Omental fat pad (tissue), 4 donors: ENCODE measurements around the gene ABHD8. TPM values are rescaled to one million over a fixed set of nuclear protein-coding genes. Genes with fewer than 3 reads are reported as not detected.
"Not testable (repeated sequence)": the region's sequence is repeated elsewhere in the genome, so short reads cannot be mapped to it uniquely, and the experiment has no call there.

Source experiments
- ATAC-seq: fragments of 150-250 bp; one replicate; pipeline ENCODE4 v1.9.1; 2016; ENCODE audit warnings: mild to moderate bottlenecking, moderate library complexity; ENCODE audit not compliant: low FRiP score
- DNase-seq: peaks from one replicate; pipeline ENCODE4 v3.0.0-alpha.2; 2019; ENCODE audit warnings: low spot score
- CTCF ChIP-seq, 3 donors: fragments of 450-650 bp; IDR thresholded peaks; one replicate each; pipeline ENCODE4 v1.5.1; 2016 to 2017; ENCODE audit warnings: antibody characterized with exemption in 3 of 3, mild to moderate bottlenecking in 3 of 3, moderate library complexity in 2 of 3
- total RNA-seq, 4 donors: library from RNA; depleted of rRNA; stranded (reverse); fragments of >200 nt; gene quantifications; one replicate each; pipeline ENCODE4 v1.1.0, GENCODE V29; 2016

The ABHD8 gene
- total RNA-seq, 4 donors from 2014 or later, result 6.1 to 13.2 (median 11.1) TPM

- TF ChIP-seq CTCF (IDR thresholded peaks at IDR 0.05), result no peak
- DNase-seq, result no peak
- ATAC-seq, result no peak
These were observed 679 bp upstream of the ABHD8 start for GRCh38 chr19:17303940-17304267.

DNA sequence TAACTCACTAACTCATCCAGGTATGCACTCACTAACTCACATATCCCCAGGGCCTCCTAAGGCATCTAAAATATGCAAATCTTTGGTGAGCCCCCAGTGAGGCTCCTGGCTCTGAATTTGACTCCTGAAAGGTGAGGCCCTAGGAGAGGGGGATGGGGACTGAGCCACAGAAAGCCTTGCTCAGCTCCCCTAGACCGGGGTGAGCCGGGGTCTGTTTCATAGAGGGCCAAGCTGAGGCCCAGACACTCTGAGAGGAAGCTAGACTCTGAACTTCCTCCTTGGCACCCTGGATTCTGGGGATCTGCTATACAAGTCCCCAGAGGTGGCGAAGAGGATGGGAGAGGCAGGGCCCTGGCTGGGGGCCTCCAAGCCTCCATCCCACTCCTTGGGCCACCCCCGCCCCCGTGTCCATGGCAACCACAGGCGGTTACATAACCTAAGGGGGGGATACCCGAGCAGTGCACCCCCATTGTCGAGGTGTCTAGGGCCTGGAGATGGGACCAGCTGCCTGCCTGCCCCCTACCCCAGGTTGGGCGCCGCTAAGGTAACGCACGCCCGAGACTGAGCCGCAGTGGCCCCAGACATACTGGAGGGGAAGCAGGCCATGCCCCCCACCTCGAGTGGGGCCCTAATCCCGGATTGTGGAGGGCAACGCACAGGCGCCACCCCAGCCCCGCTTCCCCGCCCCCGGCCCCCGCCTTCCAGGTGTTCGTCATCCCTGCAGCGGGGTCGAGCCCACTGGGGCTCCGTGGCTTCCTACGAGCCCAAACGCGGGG lies 646 bp downstream of the ABHD8 start:
- no peak for ATAC-seq
- DNase-seq, result no peak
- no peak for TF ChIP-seq CTCF (IDR thresholded peaks at IDR 0.05)

GRCh38 chr19:17300992-17301619 lies 2.1 kb downstream of the ABHD8 start:
- DNase-seq, result no peak
- ATAC-seq, result no peak
- TF ChIP-seq CTCF (IDR thresholded peaks at IDR 0.05), result no peak

- no peak for TF ChIP-seq CTCF (IDR thresholded peaks at IDR 0.05)
- ATAC-seq (no peak), DNase-seq (no peak)
These were observed 6.2 kb downstream of the ABHD8 start for GRCh38 chr19:17296976-17297375.

DNA sequence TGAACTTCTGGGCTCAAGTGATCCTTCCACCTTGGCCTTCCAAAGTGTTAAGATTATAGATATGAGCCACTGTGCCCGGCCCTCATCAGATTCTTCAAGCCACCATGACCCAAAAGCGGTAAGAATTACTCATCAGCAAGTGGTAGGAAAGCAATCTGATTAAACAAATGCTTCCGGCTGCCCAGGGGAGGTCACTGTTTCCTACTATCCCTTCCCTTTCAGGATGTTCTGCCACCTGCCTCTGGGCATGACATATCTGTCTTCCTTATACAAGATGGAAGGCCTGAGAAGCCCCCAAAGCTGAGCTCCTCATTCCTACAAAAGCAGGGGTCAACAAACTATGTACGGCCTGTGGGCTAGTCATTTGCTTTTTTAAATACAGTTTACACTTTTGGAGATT lies 7.0 kb downstream of the ABHD8 start:
- ATAC-seq (no peak), DNase-seq (no peak)
- no peak for TF ChIP-seq CTCF (IDR thresholded peaks at IDR 0.05)

DNA sequence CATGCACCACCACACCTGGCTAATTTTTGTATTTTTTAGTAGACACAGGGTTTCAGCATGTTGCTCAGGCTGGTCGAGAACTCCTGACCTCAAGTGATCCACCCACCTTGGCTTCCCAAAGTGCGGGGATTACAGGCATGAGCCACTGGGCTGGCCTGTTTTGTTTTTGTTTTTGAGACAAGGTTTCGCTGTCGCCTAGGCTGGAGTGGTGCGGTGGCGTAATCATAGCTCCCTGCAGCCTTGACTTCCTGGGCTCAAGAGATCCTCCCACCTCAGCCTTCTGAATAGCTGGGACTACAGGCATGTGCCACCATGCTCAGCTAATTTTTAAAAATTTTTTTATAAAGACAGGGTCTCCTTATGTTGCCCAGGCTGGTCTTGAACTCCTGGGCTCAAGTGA lies 7.7 kb downstream of the ABHD8 start:
- DNase-seq, ATAC-seq: not testable (repeated sequence)

- ATAC-seq, result no peak
- DNase-seq, result no peak
- TF ChIP-seq CTCF (IDR thresholded peaks at IDR 0.05), result no peak
These were observed 9.0 kb downstream of the ABHD8 start for GRCh38 chr19:17294051-17294891.
